Fibroblast of villous mesenchyme (primary cell): ENCODE data around the gene REEP6. TPM values are rescaled to one million over a fixed set of nuclear protein-coding genes. Genes with fewer than 3 reads are reported as not detected.

Experiments
- DNase-seq: peaks from one replicate; pipeline ENCODE4 v3.0.0-alpha.2; 2010; ENCODE audit warnings: low read depth
- H3K4me3 ChIP-seq: 2 replicates; pipeline ENCODE4 v1.5.1; 2011; ENCODE audit warnings: low read depth, mild to moderate bottlenecking, low read length
- total RNA-seq: library from RNA; depleted of rRNA; stranded (reverse); fragments of >200 nt; gene quantifications from 2 replicates; pipeline ENCODE4 v1.2.3, GENCODE V29; 2012
- TF ChIP-seq, protein P1 (sequence below): IDR thresholded peaks from 2 replicates; pipeline ENCODE4 v1.5.1; 2012; ENCODE audit warnings: low read depth, mild to moderate bottlenecking, low read length; ENCODE audit not compliant: insufficient read depth

Gene REEP6
- total RNA-seq, 1 donor, result 0.43 TPM

DNA sequence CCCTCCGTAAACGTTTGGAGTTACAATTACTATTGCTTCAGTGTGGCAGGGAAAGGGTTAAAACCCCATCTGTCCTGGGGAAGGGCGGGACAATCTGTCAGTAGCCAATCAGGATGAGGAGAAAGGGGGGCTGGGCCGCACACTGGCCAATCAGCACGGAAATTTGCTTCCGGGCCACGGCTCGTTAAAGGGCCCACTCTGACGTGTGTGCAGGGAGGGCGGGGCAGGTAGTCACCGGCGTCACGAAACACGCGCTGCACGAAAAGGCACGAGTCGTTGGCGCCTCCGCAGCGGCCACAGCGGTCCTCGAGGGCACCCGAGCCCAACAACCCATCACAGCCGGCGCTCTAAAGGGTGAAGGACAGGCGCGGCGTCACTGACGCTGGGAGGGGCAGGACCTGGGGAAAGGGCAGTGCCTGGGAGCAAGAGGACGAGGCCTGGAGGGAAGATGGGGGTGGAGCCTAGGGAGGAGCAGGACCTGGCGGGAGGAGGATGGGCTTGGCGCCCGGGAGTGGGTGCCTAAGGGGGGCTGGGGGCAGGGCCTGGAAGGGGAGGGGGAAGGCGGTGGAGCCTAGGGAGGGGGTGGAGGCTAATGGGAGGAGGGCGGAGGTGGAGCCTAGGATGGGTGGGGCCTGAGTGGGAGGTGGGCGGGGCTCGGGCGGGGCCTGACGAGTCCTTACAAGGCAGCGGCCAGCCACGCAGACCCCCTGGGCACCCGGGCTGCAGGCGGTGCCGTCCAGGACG is 17.0 kb downstream of the REEP6 start:
- TF ChIP-seq, protein P1, sequence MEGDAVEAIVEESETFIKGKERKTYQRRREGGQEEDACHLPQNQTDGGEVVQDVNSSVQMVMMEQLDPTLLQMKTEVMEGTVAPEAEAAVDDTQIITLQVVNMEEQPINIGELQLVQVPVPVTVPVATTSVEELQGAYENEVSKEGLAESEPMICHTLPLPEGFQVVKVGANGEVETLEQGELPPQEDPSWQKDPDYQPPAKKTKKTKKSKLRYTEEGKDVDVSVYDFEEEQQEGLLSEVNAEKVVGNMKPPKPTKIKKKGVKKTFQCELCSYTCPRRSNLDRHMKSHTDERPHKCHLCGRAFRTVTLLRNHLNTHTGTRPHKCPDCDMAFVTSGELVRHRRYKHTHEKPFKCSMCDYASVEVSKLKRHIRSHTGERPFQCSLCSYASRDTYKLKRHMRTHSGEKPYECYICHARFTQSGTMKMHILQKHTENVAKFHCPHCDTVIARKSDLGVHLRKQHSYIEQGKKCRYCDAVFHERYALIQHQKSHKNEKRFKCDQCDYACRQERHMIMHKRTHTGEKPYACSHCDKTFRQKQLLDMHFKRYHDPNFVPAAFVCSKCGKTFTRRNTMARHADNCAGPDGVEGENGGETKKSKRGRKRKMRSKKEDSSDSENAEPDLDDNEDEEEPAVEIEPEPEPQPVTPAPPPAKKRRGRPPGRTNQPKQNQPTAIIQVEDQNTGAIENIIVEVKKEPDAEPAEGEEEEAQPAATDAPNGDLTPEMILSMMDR, result no peak
- peak overlapping the region; percentile 59 for H3K4me3 ChIP-seq
- DNase-seq, result peak; percentile 98

DNA sequence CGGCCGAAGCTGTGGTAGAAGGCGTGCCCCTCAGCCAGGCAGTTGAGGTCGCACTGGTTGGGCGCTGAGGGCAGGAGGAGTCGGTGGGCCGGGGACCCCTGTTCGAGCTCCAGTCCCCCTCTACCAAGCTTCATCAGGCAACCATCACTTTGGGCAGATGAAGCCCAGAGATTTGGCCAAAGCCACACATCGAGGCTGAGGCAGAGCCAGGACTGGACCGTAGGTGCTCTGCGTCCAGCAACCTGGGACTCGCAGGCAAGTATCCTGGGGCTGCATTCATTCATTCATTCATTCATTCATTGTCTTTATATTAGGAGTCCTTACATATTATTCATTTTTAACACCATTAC is 17.5 kb downstream of the REEP6 start:
- H3K4me3 ChIP-seq, result no peak overlapping the region
- DNase-seq, result no peak
- TF ChIP-seq, protein P1, result no peak

DNA sequence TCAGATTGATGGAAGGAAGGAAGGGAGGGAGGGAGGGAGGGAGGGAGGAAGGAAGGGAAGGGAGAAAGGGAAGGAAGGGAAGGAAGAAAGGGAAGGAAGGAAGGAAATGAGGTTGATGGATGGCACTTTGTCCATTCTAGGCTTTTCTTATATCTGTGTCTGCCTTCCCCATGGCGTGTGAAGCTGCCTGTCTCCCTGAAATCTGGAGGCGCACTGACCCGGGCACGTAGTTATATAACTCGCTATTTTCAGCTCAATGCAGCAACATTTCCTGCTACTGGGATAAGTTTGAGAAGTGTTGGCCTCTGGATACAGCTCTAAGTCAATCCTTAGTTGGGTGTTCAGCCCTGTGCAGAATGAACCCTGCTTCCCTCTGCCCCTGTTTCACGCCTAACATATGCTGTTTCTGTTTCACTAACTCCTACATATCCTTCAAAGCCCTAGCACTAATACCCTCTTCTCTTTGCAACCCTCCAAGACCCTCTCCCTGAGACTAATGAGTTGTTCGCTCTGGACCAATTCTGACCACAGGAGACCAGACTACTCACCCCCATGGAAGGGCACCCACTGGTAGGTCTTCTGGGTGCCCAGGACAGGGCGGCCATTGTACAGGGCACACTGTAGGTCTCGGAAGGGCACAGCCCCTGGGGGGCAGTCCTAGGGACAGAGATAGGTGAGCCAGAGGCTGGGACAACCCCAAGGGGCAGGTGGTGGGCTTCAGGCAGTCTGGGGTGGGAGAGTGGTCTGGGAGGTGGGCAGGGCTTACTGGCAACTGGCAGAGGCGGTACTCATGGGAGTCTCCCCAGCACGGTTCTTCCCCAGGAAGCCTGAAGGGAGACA is 18.8 kb downstream of the REEP6 start:
- DNase-seq, result no peak
- no peak overlapping the region for H3K4me3 ChIP-seq
- TF ChIP-seq, protein P1, result no peak

DNA sequence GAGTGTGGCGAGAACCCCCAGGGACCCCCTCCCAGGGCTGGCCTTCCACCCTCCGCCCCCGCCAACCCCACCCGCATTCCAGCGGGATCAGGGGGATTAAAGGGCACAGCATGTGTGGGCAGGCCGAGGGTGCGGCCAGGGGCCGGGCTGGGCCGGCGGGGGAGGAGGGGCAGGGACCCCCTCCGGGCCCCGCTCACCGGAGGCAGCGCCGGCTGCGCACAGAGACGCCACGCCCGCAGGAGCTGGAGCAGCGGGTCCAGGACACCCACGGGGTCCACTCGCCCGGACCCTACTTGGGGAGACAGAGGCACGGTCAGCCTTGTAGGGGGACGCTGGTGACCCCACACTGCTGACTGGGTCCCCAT is 19.4 kb downstream of the REEP6 start:
- DNase-seq, result no peak
- H3K4me3 ChIP-seq, result no peak overlapping the region
- TF ChIP-seq, protein P1, result no peak

DNA sequence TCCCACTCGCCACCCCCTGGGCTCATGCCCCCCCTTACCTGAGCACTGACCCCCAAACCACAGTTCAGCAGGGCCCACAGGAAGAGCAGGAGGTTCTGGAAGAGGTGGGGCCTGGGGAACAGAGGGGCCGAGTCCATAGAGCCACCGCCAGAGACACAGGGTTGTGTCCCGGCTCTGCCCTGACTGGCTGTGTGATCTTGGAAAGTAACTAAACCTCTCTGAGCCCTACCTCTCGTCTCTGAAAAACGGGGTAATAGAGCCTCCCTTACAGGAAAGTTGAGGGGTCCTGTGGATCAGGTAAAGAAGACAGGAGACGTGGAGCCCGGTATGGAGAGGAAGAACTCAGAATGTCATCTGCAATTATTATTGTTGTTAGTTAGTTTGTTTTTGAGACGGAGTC is 19.8 kb downstream of the REEP6 start:
- no peak for DNase-seq
- TF ChIP-seq, protein P1, result no peak
- H3K4me3 ChIP-seq, result no peak overlapping the region

DNA sequence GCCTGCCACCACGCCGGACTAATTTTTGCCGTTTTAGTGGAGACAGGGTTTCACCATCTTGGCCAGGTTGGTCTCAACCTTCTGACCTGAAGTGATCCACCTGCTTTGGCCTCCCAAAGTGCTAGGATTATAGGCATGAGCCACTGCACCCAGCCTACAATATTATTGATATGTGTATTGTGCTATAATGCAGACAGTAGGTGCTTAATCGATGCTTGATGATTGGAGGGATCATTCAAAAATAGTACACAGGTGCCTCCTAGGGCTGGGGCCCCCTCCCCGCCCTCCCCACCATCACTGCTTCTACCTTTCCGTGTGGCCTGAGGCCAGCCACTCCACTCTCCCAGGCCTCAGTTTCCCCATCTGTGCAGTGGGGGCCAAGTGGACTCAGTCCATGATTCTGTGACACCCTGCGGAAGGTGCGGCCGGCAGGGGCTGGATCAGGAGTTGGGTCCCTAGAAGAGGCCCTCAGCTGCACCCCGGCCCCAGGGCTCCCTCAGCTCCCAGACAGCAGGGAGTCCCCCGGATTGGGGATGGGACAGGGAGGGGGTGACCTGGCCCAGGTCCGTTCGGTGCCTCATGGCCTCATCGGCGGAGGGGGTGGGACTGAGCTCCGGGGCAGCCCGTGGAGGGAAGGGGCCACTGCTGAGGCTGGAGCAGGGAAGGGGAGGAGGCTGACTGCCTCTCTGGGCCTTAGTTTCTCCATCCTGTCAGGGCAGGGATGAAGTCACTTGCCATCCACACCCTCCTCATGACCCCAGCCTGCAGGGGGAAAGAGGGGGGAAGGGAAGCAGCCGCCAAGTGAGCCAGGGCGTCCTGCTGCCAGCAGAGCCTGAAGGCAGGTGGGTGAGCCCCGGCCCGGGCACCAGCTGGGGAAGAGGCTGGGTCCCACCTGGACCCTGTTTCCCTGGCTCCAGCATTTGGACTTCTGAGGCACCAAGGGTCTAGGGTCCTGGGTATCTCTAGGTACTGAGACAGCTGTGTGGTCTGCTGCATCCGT is 20.6 kb downstream of the REEP6 start:
- TF ChIP-seq, protein P1, result no peak
- DNase-seq, result no peak
- peak overlapping the region; percentile 89 for H3K4me3 ChIP-seq
